Peyer's patch (tissue), 4 donors: ENCODE results near the gene CACNA1B. TPM values are rescaled to one million over a fixed set of nuclear protein-coding genes. Genes with fewer than 3 reads are reported as not detected.

ENCODE experiments used
- DNase-seq, 3 donors: peaks; one replicate each; pipeline ENCODE4 v3.0.0-alpha.2; 2017 to 2019
- H3K27ac ChIP-seq, 4 donors: fragments of 200-600 bp; sonication (generic); one replicate each; pipeline ENCODE4 v1.5.1; 2016 to 2019
- H3K27me3 ChIP-seq, 2 donors: fragments of 200-600 bp; sonication (generic); one replicate each; pipeline ENCODE4 v1.5.1; 2019
- H3K36me3 ChIP-seq, 3 donors: fragments of 200-600 bp; sonication (generic); one replicate each; pipeline ENCODE4 v1.5.1; 2016 to 2019
- H3K4me1 ChIP-seq, 4 donors: fragments of 200-600 bp; sonication (generic); one replicate each; pipeline ENCODE4 v1.5.1; 2016 to 2019
- H3K4me3 ChIP-seq, 4 donors: fragments of 200-600 bp; sonication (generic); 1 replicate in 3 of 4; 2 replicates in 1 of 4; pipeline ENCODE4 v1.5.1; 2016 to 2019; ENCODE audit warnings: mild to moderate bottlenecking in 1 of 4
- H3K9me3 ChIP-seq, 4 donors: fragments of 200-600 bp; sonication (generic); one replicate each; pipeline ENCODE4 v1.5.1; 2016 to 2019; ENCODE audit warnings: mild to moderate bottlenecking in 1 of 4
- POLR2A ChIP-seq, 2 donors: fragments of 450-650 bp; IDR thresholded peaks; one replicate each; pipeline ENCODE4 v1.5.1; 2017; ENCODE audit warnings: antibody characterized with exemption in 2 of 2, mild to moderate bottlenecking in 2 of 2, moderate library complexity in 2 of 2
- total RNA-seq, 4 donors: library from RNA; depleted of rRNA; stranded (reverse); fragments of >200 nt; gene quantifications; one replicate each; pipeline ENCODE4 v1.1.0, GENCODE V29; 2016
- TF ChIP-seq, protein P1 (sequence below), 6 experiments: fragments of 450-650 bp in 4 of 6; fragments of 200-600 bp in 2 of 6; sonication (generic) in 1 of 6; IDR thresholded peaks; one replicate each; pipeline ENCODE4 v1.5.1; 2017 to 2019; ENCODE audit warnings: antibody characterized with exemption in 6 of 6, mild to moderate bottlenecking in 3 of 6, moderate library complexity in 1 of 6

CACNA1B gene
- total RNA-seq, 4 donors from 2014 or later = 0.13 to 0.83 (median 0.38) TPM; not detected in 1

GRCh38 chr9:137913771-137914767 is 36.5 kb downstream of the CACNA1B start:
- H3K4me3 ChIP-seq = no peak overlapping the region
- no peaks in the 10 kb centered on the region for H3K36me3 ChIP-seq
- DNase-seq = no peak
- no peaks in the 10 kb centered on the region for H3K4me1 ChIP-seq
- TF ChIP-seq, protein P1, sequence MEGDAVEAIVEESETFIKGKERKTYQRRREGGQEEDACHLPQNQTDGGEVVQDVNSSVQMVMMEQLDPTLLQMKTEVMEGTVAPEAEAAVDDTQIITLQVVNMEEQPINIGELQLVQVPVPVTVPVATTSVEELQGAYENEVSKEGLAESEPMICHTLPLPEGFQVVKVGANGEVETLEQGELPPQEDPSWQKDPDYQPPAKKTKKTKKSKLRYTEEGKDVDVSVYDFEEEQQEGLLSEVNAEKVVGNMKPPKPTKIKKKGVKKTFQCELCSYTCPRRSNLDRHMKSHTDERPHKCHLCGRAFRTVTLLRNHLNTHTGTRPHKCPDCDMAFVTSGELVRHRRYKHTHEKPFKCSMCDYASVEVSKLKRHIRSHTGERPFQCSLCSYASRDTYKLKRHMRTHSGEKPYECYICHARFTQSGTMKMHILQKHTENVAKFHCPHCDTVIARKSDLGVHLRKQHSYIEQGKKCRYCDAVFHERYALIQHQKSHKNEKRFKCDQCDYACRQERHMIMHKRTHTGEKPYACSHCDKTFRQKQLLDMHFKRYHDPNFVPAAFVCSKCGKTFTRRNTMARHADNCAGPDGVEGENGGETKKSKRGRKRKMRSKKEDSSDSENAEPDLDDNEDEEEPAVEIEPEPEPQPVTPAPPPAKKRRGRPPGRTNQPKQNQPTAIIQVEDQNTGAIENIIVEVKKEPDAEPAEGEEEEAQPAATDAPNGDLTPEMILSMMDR (IDR thresholded peaks at IDR 0.05) = no peak
- no peak for TF ChIP-seq POLR2A (IDR thresholded peaks at IDR 0.05)
- no peaks in the 10 kb centered on the region for H3K9me3 ChIP-seq
- no peak overlapping the region for H3K27ac ChIP-seq
- H3K27me3 ChIP-seq = no peaks in the 10 kb centered on the region

- Histone ChIP-seq H3K27me3 (no peaks in the 10 kb centered on the region), H3K27ac (no peak overlapping the region), H3K9me3 (no peaks in the 10 kb centered on the region), H3K36me3 (no peaks in the 10 kb centered on the region), H3K4me1 (no peaks in the 10 kb centered on the region), H3K4me3 (no peak overlapping the region)
- DNase-seq = no peak
- TF ChIP-seq, protein P1 (IDR thresholded peaks at IDR 0.05) = no peak
- no peak for TF ChIP-seq POLR2A (IDR thresholded peaks at IDR 0.05)
These were observed 39.0 kb downstream of the CACNA1B start for GRCh38 chr9:137916540-137916939.

GRCh38 chr9:137917116-137917515 is 39.5 kb downstream of the CACNA1B start:
- DNase-seq = no peak
- Histone ChIP-seq H3K9me3 (no peaks in the 10 kb centered on the region), H3K27ac (no peak overlapping the region), H3K4me1 (no peaks in the 10 kb centered on the region), H3K27me3 (no peaks in the 10 kb centered on the region), H3K4me3 (no peak overlapping the region), H3K36me3 (no peaks in the 10 kb centered on the region)
- TF ChIP-seq, protein P1 (IDR thresholded peaks at IDR 0.05) = no peak
- no peak for TF ChIP-seq POLR2A (IDR thresholded peaks at IDR 0.05)

GRCh38 chr9:137917795-137918194 is 40.2 kb downstream of the CACNA1B start:
- no peaks in the 10 kb centered on the region for H3K4me1 ChIP-seq
- no peak for DNase-seq
- no peaks in the 10 kb centered on the region for H3K9me3 ChIP-seq
- TF ChIP-seq, protein P1 (IDR thresholded peaks at IDR 0.05) = no peak
- no peak for TF ChIP-seq POLR2A (IDR thresholded peaks at IDR 0.05)
- no peak overlapping the region for H3K4me3 ChIP-seq
- H3K36me3 ChIP-seq = no peaks in the 10 kb centered on the region
- H3K27ac ChIP-seq = no peak overlapping the region
- no peaks in the 10 kb centered on the region for H3K27me3 ChIP-seq

DNA sequence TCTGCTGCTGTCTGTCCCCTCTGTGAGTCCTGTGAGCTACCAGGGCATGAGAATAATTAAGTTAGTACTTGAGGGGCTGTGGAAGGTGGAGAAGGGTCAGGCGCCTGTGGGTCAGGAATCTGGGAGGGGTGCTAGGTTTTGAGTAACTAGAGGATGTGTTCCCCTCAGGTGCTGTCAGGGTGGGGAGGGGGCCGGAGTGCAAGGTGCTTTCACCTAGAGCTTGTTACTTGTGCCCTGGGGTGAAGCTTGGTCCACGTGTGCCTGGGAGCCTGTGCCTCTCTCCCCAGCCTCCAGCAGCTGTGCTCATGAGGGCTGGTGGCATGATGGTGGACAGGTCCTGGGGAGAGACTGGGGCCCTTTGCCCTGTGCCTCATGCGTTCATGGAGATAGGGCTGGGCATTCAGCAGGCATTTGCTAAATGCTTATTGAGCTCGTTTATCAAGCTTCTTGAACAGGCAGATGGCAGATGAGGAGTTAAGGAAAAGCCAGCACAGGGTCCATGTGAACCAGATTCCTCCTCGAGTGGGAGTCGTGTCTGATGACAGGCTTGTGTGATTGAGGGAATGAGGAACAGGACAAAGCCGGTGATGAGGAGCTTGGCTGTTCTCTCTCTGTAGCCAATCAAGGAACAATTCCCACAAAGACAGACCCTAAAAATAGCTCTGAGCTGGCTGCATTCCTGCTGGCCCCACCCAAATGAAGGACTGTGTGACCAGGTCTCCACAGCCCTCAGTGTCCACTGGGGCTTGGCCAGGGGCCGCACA is 40.9 kb downstream of the CACNA1B start:
- TF ChIP-seq, protein P1 (IDR thresholded peaks at IDR 0.05) = no peak
- TF ChIP-seq POLR2A (IDR thresholded peaks at IDR 0.05) = no peak
- no peak overlapping the region for H3K4me3 ChIP-seq
- H3K36me3 ChIP-seq = no peaks in the 10 kb centered on the region
- no peaks in the 10 kb centered on the region for H3K4me1 ChIP-seq
- DNase-seq = no peak
- no peaks in the 10 kb centered on the region for H3K27me3 ChIP-seq
- no peak overlapping the region for H3K27ac ChIP-seq
- H3K9me3 ChIP-seq = no peaks in the 10 kb centered on the region
